NCI-H460 (cell line): ENCODE measurements around the gene SMYD3. TPM values are rescaled to one million over a fixed set of nuclear protein-coding genes. Genes with fewer than 3 reads are reported as not detected.

Source experiments
- DNase-seq: peaks from one replicate; pipeline ENCODE4 v3.0.0-alpha.2; 2016; ENCODE audit warnings: low read depth; ENCODE audit errors: extremely low read depth
- total RNA-seq: library from RNA; depleted of rRNA; stranded (reverse); fragments of >200 nt; shearing (Covaris generic); gene quantifications from 2 replicates; pipeline ENCODE4 v1.2.3, GENCODE V29; 2014

Gene SMYD3
- total RNA-seq, 1 experiment from 2014 or later = 348 TPM

- DNase-seq = no peak
Measured at GRCh38 chr1:246195296-246195695, 311.8 kb downstream of the SMYD3 start.

DNA sequence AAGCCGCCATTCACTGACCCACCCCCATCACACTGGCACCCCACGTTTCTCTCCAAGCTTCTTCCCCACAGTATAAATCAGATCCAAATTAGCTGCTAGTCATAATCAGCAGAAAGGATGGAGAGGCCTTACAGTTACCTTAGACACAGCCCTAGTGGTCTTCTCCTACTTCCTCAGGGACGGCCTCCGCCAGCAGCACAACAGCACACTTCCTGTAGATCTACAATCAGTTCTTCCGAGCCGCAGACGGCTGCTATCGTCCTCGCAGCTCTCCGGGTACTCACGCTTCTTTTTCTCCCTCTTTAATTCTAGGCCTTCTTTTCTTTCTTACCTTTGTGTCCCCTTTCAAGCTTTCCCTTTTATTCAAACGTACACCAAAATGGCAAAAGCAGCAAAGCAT, 313.5 kb downstream of the SMYD3 start:
- no peak for DNase-seq

GRCh38 chr1:246189126-246189525, 318.0 kb downstream of the SMYD3 start:
- DNase-seq = no peak

DNA sequence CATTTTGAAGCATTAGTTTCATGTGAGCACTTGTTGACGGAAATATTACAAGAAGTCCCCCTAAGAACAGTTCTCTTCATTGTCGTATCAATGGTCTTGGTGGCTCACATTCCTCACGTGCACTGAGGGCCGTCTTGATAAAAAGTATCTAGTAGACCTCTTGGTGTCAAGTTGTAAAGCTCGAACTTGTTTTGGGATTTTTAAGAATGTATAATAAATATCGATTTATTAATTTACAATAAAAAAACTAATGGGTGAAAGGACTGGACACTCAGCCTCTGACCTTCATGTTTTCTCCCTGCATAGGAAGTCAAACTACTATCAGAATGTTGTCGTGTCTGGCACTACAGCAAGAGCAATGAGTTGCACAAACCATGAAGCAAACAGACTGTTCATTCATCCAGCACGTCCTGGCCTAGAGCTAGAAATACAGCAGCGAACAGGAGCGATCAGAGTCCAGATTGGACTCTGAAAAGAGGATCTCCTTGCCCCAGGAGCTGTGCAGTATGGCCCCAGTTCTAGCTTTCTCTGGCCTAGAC, 319.2 kb downstream of the SMYD3 start:
- no peak for DNase-seq

GRCh38 chr1:246184503-246184902, 322.6 kb downstream of the SMYD3 start:
- DNase-seq = no peak

GRCh38 chr1:246182149-246182851, 324.8 kb downstream of the SMYD3 start:
- DNase-seq = no peak

DNA sequence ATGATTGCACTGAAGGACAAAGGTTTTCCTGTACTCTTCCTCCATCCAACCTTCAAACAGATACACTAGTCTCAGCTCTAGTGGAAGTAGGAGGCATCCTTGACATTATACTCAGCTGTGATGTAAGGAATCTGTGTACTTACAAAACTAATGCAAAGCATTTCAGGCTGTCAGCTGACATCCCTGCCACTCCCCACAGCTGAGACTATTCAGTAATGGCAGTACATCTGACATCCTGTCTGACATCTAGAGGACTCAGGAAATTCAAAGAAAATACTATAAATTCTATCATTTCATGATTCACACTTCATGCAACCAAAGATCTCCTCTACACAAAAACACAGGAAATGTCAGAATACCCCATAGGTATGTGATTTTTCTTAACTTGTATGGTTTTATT, 325.8 kb downstream of the SMYD3 start:
- DNase-seq = no peak

GRCh38 chr1:246179401-246179800, 327.7 kb downstream of the SMYD3 start:
- no peak for DNase-seq

- DNase-seq = no peak
Measured at GRCh38 chr1:246178717-246179311, 328.3 kb downstream of the SMYD3 start.

DNA sequence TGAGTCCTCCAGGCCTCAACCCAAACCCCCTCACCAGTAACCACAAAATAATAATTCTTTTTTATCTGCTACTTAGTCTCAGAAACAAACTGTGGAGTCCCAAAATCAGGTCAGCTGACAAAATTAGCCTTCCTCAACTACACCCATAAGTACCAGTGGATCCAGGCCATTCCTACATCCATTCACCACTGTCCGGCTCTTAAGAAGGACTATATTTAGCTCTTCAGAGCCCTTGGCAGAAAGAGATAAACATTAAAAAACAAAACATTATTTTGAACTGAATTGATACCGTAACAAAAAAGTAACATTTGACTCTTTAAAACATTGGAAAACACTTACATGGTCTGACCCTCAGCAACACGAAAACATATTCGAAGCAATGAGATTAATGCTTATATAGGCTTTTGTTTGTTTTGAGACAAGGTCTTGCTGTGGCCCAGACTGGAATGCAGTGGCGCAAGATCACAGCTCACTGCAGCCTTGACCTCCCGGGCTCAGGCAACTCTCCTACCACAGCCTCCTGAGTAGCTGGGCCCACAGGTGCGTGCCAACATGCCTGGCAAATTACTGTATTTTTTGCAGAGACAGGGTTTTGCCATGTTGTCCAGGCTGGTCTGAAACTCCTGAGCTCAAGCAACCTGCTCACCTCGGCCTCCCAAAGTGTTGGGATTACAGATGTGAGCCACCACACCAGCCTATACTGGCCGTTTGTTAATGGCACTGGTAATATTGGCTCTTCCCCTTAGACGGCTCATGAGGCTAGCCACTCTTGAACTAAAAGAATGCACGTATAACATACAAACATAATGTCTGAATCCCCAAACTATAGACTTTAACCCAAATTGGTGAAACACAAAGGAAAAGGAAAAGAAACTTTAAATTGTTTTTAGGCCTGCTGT, 330.7 kb downstream of the SMYD3 start:
- no peak for DNase-seq

DNA sequence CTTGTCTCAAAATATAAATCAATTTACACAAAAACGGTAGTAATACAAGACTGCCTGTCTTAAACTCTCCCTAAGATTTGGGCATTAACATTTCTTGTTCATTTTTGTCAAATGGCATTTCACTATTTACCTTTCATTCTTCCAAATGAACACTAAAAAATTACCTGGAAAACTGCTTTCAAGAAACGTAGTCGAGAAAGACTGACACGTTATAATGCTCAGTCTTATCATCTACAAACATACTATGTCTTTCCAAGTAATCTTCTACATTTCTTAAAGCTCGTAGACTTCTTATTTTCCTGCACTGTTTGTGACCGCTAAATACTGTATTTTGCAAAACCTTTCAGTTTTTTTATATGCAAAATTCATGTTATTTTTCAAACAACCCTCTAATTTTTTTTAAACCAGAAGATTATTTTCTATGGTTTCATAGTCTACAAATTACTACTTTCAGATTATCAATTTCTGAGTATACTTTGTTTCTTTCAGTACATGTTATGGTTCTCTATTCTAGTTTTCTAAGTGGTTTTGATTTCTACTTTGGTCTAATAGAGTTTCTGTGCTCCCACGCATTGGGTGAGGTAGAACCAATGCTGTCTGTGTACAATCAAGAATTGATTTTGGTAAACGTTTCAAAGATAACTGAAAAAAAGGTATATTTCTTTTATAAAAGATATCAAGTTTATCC, 336.4 kb downstream of the SMYD3 start:
- DNase-seq = no peak

DNA sequence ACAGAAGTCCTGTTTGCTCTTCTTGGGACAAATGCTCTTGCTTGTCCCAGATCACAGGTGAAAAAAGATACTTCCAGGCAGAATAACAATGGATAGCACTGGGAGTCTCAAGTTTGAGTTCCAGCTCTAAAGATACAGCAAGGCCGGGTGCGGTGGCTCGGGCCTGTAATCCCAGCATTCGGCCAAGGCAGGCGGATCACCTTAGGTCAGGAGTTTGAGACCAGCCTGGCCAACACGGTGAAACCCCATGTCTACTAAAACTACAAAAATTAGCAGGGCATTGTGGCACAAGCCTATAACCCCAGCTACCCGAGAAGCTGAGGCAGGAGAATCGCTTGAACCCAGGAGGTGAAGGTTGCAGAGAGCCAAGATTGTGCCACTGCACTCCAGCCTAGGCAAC, 337.6 kb downstream of the SMYD3 start:
- no peak for DNase-seq

DNA sequence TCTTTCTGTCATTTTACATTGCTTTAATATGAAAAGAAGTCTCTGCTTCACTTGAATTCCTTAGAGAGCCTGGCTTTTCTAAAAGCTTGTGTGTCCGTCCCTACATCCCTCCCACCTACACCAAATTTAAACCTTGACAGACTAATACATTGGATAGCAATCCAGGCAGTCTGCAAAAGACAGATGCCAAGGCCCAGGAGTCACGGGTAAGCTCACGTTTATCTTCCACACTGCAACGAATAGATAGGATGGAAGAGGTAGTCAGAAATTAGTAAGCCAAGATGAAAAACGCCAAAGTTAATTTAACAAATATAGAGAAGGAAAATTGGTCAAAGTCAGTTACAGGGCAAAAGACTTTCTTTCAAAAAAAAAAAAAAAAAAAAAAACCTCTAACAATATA, 338.1 kb downstream of the SMYD3 start:
- DNase-seq = no peak

DNA sequence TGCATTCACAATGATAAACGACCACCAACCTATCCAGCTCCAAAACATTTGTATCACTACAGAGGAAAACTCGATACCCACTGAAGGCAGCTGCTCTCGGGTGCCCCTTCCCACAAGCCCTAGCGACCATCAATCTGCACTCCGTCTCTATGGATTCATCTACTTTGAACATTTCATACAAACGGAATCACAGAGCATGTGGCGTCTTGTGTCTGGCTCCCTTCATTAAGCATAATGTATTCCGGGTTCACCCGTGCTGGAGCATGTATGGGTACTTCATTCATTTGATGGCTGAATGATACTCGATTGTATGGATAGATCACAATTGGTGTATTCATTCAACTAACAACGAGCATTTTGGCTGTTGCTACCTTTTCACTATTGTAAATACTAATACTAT, 340.2 kb downstream of the SMYD3 start:
- no peak for DNase-seq

- DNase-seq = no peak
Measured at GRCh38 chr1:246165826-246166709, 341.0 kb downstream of the SMYD3 start.

GRCh38 chr1:246164764-246165163, 342.3 kb downstream of the SMYD3 start:
- no peak for DNase-seq

GRCh38 chr1:246162560-246162959, 344.5 kb downstream of the SMYD3 start:
- no peak for DNase-seq

DNA sequence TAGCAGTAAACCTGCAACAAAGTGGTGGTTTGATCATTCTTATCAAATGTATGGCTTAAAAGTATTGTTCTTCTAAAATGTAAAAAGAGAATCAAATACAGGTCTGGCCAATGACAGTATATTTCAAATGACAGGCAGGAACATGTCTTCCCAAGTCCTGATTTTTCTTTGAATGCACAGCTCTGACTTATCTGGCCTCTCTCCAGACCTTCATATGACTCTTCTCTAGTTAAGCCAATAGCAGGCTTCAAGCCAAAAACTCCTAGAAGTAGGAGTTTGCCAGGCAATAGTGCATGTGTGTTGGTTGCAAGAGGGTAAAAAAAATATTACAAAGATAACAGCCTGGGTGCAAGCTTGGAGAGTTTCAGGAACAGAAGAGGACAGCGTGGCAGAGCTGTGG, 345.5 kb downstream of the SMYD3 start:
- no peak for DNase-seq

GRCh38 chr1:246160905-246161304, 346.2 kb downstream of the SMYD3 start:
- no peak for DNase-seq

DNA sequence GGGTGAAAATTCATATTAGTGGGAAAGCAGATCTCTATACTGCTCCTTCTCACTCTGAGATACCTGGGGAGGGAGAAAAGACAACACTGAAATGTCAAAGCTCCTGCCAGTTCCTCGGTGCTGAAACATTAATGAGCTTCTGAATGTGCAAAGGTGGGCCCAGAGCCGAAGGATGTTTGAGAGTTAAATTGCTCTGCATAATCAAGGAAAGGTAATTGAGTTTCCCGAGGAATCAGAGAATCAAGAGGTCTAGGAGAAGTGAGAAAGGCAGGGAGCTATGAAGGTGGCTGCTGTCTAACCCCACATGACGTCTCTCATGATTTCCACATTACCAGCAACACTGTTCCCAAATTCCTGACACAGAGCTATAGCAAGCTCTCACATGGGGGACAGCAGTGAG, 346.7 kb downstream of the SMYD3 start:
- no peak for DNase-seq
